ENCODE data around the gene FCRLB. TPM values are rescaled to one million over a fixed set of nuclear protein-coding genes. Genes with fewer than 3 reads are reported as not detected.

The FCRLB gene
- total RNA-seq, 5 donors from 2014 or later (not counting 1 experiment from before 2014, with no cell fraction given): 0.48 to 1.1 (median 0.75) TPM

- H3K27me3 Mint-ChIP-seq: peaks cover 2 to 11% of the 10 kb centered on the region in 2 donors
- no peaks in the 10 kb centered on the region for H3K36me3 Mint-ChIP-seq
- no peaks in the 10 kb centered on the region for H3K4me1 Mint-ChIP-seq
- no peaks in the 10 kb centered on the region for H3K9me3 Mint-ChIP-seq
- DNase-seq (no peak), ATAC-seq (replicated peaks in 1 of 4) (no peak)
- no peak overlapping the region for H3K4me3 Mint-ChIP-seq
- WGBS (ENCODE audit: insufficient coverage): 93% methylated on average over 8 of the region's 8 CpGs
- CTCF ChIA-PET: no interaction called here
- POLR2A ChIA-PET: no interaction called here
- Histone ChIP-seq H3K4me1 (ENCODE audit: control insufficient read depth in 1 of 2, extremely low read depth in 1 of 2, insufficient read depth in 2 of 2, low read length in 2 of 2) (no peaks in the 10 kb centered on the region), H3K36me3 (ENCODE audit: control insufficient read depth in 2 of 2, extremely low read depth in 1 of 2, insufficient read depth in 1 of 2, low read length in 1 of 2) (no peaks in the 10 kb centered on the region), H3K4me3 (ENCODE audit: control insufficient read depth in 1 of 2, extremely low read depth in 1 of 2, low read length in 1 of 2) (no peak overlapping the region), H3K27me3 (replicated peaks in 1 of 2; ENCODE audit: control insufficient read depth in 2 of 2, extremely low read depth in 1 of 2, insufficient read depth in 2 of 2, low read length in 1 of 2) (peaks cover 0 to 4% of the 10 kb centered on the region in 2 experiments), H3K27ac (ENCODE audit: low read length) (no peak overlapping the region), H3K9me3 (no peaks in the 10 kb centered on the region)
- no peak overlapping the region for H3K27ac Mint-ChIP-seq
These were observed 19.1 kb upstream of the FCRLB start for GRCh38 chr1:161702250-161702649.

GRCh38 chr1:161705537-161705936 is 15.8 kb upstream of the FCRLB start:
- H3K4me3 Mint-ChIP-seq: no peak overlapping the region
- H3K27me3 Mint-ChIP-seq: peaks cover 3 to 5% of the 10 kb centered on the region in 2 donors
- no peaks in the 10 kb centered on the region for H3K36me3 Mint-ChIP-seq
- Histone ChIP-seq H3K4me1 (ENCODE audit: control insufficient read depth in 1 of 2, extremely low read depth in 1 of 2, insufficient read depth in 2 of 2, low read length in 2 of 2) (no peaks in the 10 kb centered on the region), H3K27ac (ENCODE audit: low read length) (no peak overlapping the region), H3K4me3 (ENCODE audit: control insufficient read depth in 1 of 2, extremely low read depth in 1 of 2, low read length in 1 of 2) (no peak overlapping the region), H3K9me3 (no peaks in the 10 kb centered on the region), H3K27me3 (replicated peaks in 1 of 2; ENCODE audit: control insufficient read depth in 2 of 2, extremely low read depth in 1 of 2, insufficient read depth in 2 of 2, low read length in 1 of 2) (peaks cover 0 to 5% of the 10 kb centered on the region in 2 experiments), H3K36me3 (ENCODE audit: control insufficient read depth in 2 of 2, extremely low read depth in 1 of 2, insufficient read depth in 1 of 2, low read length in 1 of 2) (no peaks in the 10 kb centered on the region)
- no peak overlapping the region for H3K27ac Mint-ChIP-seq
- no peaks in the 10 kb centered on the region for H3K9me3 Mint-ChIP-seq
- no CpG with 5 or more reads among the region's 4 CpGs for WGBS (ENCODE audit: insufficient coverage)
- ATAC-seq (replicated peaks in 1 of 4): no peak
- POLR2A ChIA-PET: no interaction called here
- H3K4me1 Mint-ChIP-seq: peaks cover 0 to 2% (median 0%) of the 10 kb centered on the region in 3 donors
- CTCF ChIA-PET: no interaction called here
- no peak for DNase-seq

- H3K4me3 ChIP-seq (ENCODE audit: control insufficient read depth in 1 of 2, extremely low read depth in 1 of 2, low read length in 1 of 2): no peak overlapping the region
- H3K36me3 Mint-ChIP-seq: no peaks in the 10 kb centered on the region
- no peak for ATAC-seq (replicated peaks in 1 of 4)
- no peak overlapping the region for H3K4me3 Mint-ChIP-seq
- peaks cover 0 to 7% of the 10 kb centered on the region in 2 experiments for H3K27me3 ChIP-seq (replicated peaks in 1 of 2; ENCODE audit: control insufficient read depth in 2 of 2, extremely low read depth in 1 of 2, insufficient read depth in 2 of 2, low read length in 1 of 2)
- H3K9me3 Mint-ChIP-seq: no peaks in the 10 kb centered on the region
- H3K36me3 ChIP-seq (ENCODE audit: control insufficient read depth in 2 of 2, extremely low read depth in 1 of 2, insufficient read depth in 1 of 2, low read length in 1 of 2): no peaks in the 10 kb centered on the region
- peaks cover 3 to 5% of the 10 kb centered on the region in 2 donors for H3K27me3 Mint-ChIP-seq
- ChIA-PET CTCF (no interaction called here), POLR2A (no interaction called here)
- no peaks in the 10 kb centered on the region for H3K4me1 ChIP-seq (ENCODE audit: control insufficient read depth in 1 of 2, extremely low read depth in 1 of 2, insufficient read depth in 2 of 2, low read length in 2 of 2)
- H3K27ac ChIP-seq (ENCODE audit: low read length): no peak overlapping the region
- no peak for DNase-seq
- H3K4me1 Mint-ChIP-seq: peaks cover 0 to 2% (median 0%) of the 10 kb centered on the region in 3 donors
- no peaks in the 10 kb centered on the region for H3K9me3 ChIP-seq
- H3K27ac Mint-ChIP-seq: no peak overlapping the region
- 64% methylated on average over 3 of the region's 3 CpGs for WGBS (ENCODE audit: insufficient coverage)
These were observed 15.2 kb upstream of the FCRLB start for GRCh38 chr1:161706113-161706481.

GRCh38 chr1:161706482-161707347 is 14.6 kb upstream of the FCRLB start, which contains the start of gene FCRLA:
Gene FCRLA (plus strand): TSS chr1:161707229. CDS start chr1:161707265, 36 bp downstream.
- no peaks in the 10 kb centered on the region for H3K36me3 Mint-ChIP-seq
- POLR2A ChIA-PET: no interaction called here

DNA sequence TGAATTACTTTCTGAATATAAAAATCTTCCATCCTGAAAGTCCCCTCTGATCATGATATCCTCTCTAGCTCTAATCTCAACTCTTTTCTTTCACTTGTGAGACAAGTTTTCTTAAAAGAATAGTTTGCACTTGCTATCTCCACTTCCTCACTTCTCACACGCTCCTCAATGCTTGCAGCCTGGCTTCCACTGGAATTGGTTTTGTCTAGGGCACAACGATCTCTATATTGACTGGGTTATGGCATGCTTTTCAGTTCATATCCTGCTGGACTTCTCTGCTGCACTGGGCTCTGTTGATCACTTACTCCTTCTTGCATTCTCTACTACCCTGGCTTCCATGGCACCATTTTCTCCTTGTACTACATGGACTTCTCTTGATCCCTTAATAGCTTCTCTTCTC is 13.8 kb upstream of the FCRLB start:
- Histone ChIP-seq H3K27ac (ENCODE audit: low read length) (no peak overlapping the region), H3K4me1 (ENCODE audit: control insufficient read depth in 1 of 2, extremely low read depth in 1 of 2, insufficient read depth in 2 of 2, low read length in 2 of 2) (no peaks in the 10 kb centered on the region), H3K36me3 (ENCODE audit: control insufficient read depth in 2 of 2, extremely low read depth in 1 of 2, insufficient read depth in 1 of 2, low read length in 1 of 2) (no peaks in the 10 kb centered on the region), H3K9me3 (no peaks in the 10 kb centered on the region), H3K27me3 (replicated peaks in 1 of 2; ENCODE audit: control insufficient read depth in 2 of 2, extremely low read depth in 1 of 2, insufficient read depth in 2 of 2, low read length in 1 of 2) (peaks cover 0 to 10% of the 10 kb centered on the region in 2 experiments), H3K4me3 (ENCODE audit: control insufficient read depth in 1 of 2, extremely low read depth in 1 of 2, low read length in 1 of 2) (no peak overlapping the region)
- Mint-ChIP-seq H3K36me3 (no peaks in the 10 kb centered on the region), H3K27ac (no peak overlapping the region), H3K27me3 (peaks cover 5 to 6% of the 10 kb centered on the region in 2 donors), H3K9me3 (no peaks in the 10 kb centered on the region), H3K4me1 (peaks cover 0 to 2% (median 0%) of the 10 kb centered on the region in 3 donors), H3K4me3 (no peak overlapping the region)
- DNase-seq (no peak), ATAC-seq (replicated peaks in 1 of 4) (no peak)
- POLR2A ChIA-PET: no interaction called here
- WGBS (ENCODE audit: insufficient coverage): 91% methylated on average over 1 of the region's 2 CpGs
- CTCF ChIA-PET: no interaction called here

More at GRCh38 chr1:161706482-161707347, 14.6 kb upstream of the FCRLB start, which contains the start of gene FCRLA:
- no peaks in the 10 kb centered on the region for H3K4me1 ChIP-seq (ENCODE audit: control insufficient read depth in 1 of 2, extremely low read depth in 1 of 2, insufficient read depth in 2 of 2, low read length in 2 of 2)
- H3K27me3 ChIP-seq (replicated peaks in 1 of 2; ENCODE audit: control insufficient read depth in 2 of 2, extremely low read depth in 1 of 2, insufficient read depth in 2 of 2, low read length in 1 of 2): peaks cover 0 to 10% of the 10 kb centered on the region in 2 experiments
- Mint-ChIP-seq H3K27ac (no peak within 1 kb of the TSS), H3K4me3 (no peak within 1 kb of the TSS), H3K9me3 (no peaks in the 10 kb centered on the region), H3K4me1 (peaks cover 0 to 2% (median 0%) of the 10 kb centered on the region in 3 donors), H3K27me3 (peaks cover 3 to 5% of the 10 kb centered on the region in 2 donors)
- no peak within 1 kb of the TSS for H3K27ac ChIP-seq (ENCODE audit: low read length)
- no CpG with 5 or more reads among the region's 4 CpGs for WGBS (ENCODE audit: insufficient coverage)
- no peaks in the 10 kb centered on the region for H3K36me3 ChIP-seq (ENCODE audit: control insufficient read depth in 2 of 2, extremely low read depth in 1 of 2, insufficient read depth in 1 of 2, low read length in 1 of 2)
- ATAC-seq (replicated peaks in 1 of 4): no peak
- H3K4me3 ChIP-seq (ENCODE audit: control insufficient read depth in 1 of 2, extremely low read depth in 1 of 2, low read length in 1 of 2): no peak within 1 kb of the TSS
- DNase-seq: no peak
- no peaks in the 10 kb centered on the region for H3K9me3 ChIP-seq
- CTCF ChIA-PET: no interaction called here

- H3K27ac ChIP-seq (ENCODE audit: low read length): no peak overlapping the region
- no peaks in the 10 kb centered on the region for H3K4me1 ChIP-seq (ENCODE audit: control insufficient read depth in 1 of 2, extremely low read depth in 1 of 2, insufficient read depth in 2 of 2, low read length in 2 of 2)
- peaks cover 6 to 10% of the 10 kb centered on the region in 2 donors for H3K27me3 Mint-ChIP-seq
- no peak for DNase-seq
- H3K4me3 ChIP-seq (ENCODE audit: control insufficient read depth in 1 of 2, extremely low read depth in 1 of 2, low read length in 1 of 2): no peak overlapping the region
- H3K36me3 Mint-ChIP-seq: no peaks in the 10 kb centered on the region
- peaks cover 0 to 2% (median 0%) of the 10 kb centered on the region in 3 donors for H3K4me1 Mint-ChIP-seq
- ATAC-seq (replicated peaks in 1 of 4): no peak
- WGBS (ENCODE audit: insufficient coverage): 75% methylated on average over 3 of the region's 4 CpGs
- H3K9me3 Mint-ChIP-seq: no peaks in the 10 kb centered on the region
- ChIA-PET CTCF (no interaction called here), POLR2A (no interaction called here)
- H3K4me3 Mint-ChIP-seq: no peak overlapping the region
- H3K36me3 ChIP-seq (ENCODE audit: control insufficient read depth in 2 of 2, extremely low read depth in 1 of 2, insufficient read depth in 1 of 2, low read length in 1 of 2): no peaks in the 10 kb centered on the region
- no peaks in the 10 kb centered on the region for H3K9me3 ChIP-seq
- H3K27me3 ChIP-seq (replicated peaks in 1 of 2; ENCODE audit: control insufficient read depth in 2 of 2, extremely low read depth in 1 of 2, insufficient read depth in 2 of 2, low read length in 1 of 2): peaks cover 0 to 14% of the 10 kb centered on the region in 2 experiments
- no peak overlapping the region for H3K27ac Mint-ChIP-seq
These were observed 12.0 kb upstream of the FCRLB start for GRCh38 chr1:161709373-161709772.

Data from T-cell (primary cell).